ENCODE data around the gene CFLAR.
A peak's percentile ranks its signal among the peaks of the same experiment; 100 is the strongest.

Gene CFLAR

GRCh38 chr2:201073071-201073470 lies 42.9 kb upstream of the CFLAR start (continued):
- TF ChIP-seq CTCF (tag by site-specific recombination; IDR thresholded peaks at IDR 0.05): no peak

- peaks cover 13 to 14% of the 10 kb centered on the region in 2 experiments for H3K36me3 ChIP-seq (ENCODE audit: control insufficient read depth in 2 of 2, insufficient read depth in 1 of 2, low read length in 2 of 2)
- POLR2A ChIA-PET: no interaction called here
These were observed 41.0 kb upstream of the CFLAR start for GRCh38 chr2:201074996-201075395.

GRCh38 chr2:201084863-201085262 lies 31.1 kb upstream of the CFLAR start:
- Histone ChIP-seq H3K27ac (ENCODE audit: extremely low read depth, low read depth, low read length) (no peak overlapping the region), H3K9me3 (ENCODE audit: control insufficient read depth, insufficient read depth, low read depth, low read length) (no peaks in the 10 kb centered on the region), H3K4me3 (ENCODE audit: low read depth, low read length) (no peak overlapping the region), H3K4me1 (ENCODE audit: control insufficient read depth, insufficient read depth, low read length) (no peaks in the 10 kb centered on the region), H3K36me3 (ENCODE audit: control insufficient read depth in 2 of 2, insufficient read depth in 1 of 2, low read length in 2 of 2) (peaks cover 66 to 74% of the 10 kb centered on the region in 2 experiments)
- CTCF ChIA-PET: interaction anchor here (1.0 kb wide), 1 partner anchor 64 kb away, joined by 3 read pairs; no protein-coding TSS in a partner anchor
- TF ChIP-seq REST (tag by site-specific recombination; IDR thresholded peaks at IDR 0.05): no peak
- no peak for TF ChIP-seq ZNF664 (tag by site-specific recombination; IDR thresholded peaks at IDR 0.05)
- TF ChIP-seq ZNF677 (tag by site-specific recombination; IDR thresholded peaks at IDR 0.05): no peak
- no peak for TF ChIP-seq ZNF624 (tag by site-specific recombination; IDR thresholded peaks at IDR 0.05)
- POLR2A ChIA-PET: interaction anchor here (0.5 kb wide), 1 partner anchor 197 kb away, joined by 8 read pairs; no protein-coding TSS in a partner anchor

More at GRCh38 chr2:201074996-201075395, 41.0 kb upstream of the CFLAR start:
- Histone ChIP-seq H3K4me1 (ENCODE audit: control insufficient read depth, insufficient read depth, low read length) (no peaks in the 10 kb centered on the region), H3K27ac (ENCODE audit: extremely low read depth, low read depth, low read length) (no peak overlapping the region), H3K4me3 (ENCODE audit: low read depth, low read length) (no peak overlapping the region), H3K9me3 (ENCODE audit: control insufficient read depth, insufficient read depth, low read depth, low read length) (no peaks in the 10 kb centered on the region)
- TF ChIP-seq PRDM1 (tag by site-specific recombination; IDR thresholded peaks at IDR 0.05) (peak; percentile 90), ZNF521 (tag by site-specific recombination; IDR thresholded peaks at IDR 0.05) (no peak), ZNF629 (tag by site-specific recombination; IDR thresholded peaks at IDR 0.05) (no peak)
- CTCF ChIA-PET: interaction anchor here (0.7 kb wide), 1 partner anchor 146 kb away, joined by 4 read pairs; no protein-coding TSS in a partner anchor

- no peaks in the 10 kb centered on the region for H3K4me1 ChIP-seq (ENCODE audit: control insufficient read depth, insufficient read depth, low read length)
- H3K36me3 ChIP-seq (ENCODE audit: control insufficient read depth in 2 of 2, insufficient read depth in 1 of 2, low read length in 2 of 2): peaks cover 27 to 35% of the 10 kb centered on the region in 2 experiments
- CTCF ChIA-PET: interaction anchor here (0.7 to 1.2 kb wide), 5 partner anchors 9 to 185 kb away, joined by 3 to 4 read pairs (median 3); no protein-coding TSS in a partner anchor
- H3K4me3 ChIP-seq (ENCODE audit: low read depth, low read length): no peak overlapping the region
- H3K27ac ChIP-seq (ENCODE audit: extremely low read depth, low read depth, low read length): no peak overlapping the region
- H3K9me3 ChIP-seq (ENCODE audit: control insufficient read depth, insufficient read depth, low read depth, low read length): no peaks in the 10 kb centered on the region
- POLR2A ChIA-PET: no interaction called here
- TF ChIP-seq PBX3 (CRISPR knock-in tag; IDR thresholded peaks at IDR 0.05): no peak
- TF ChIP-seq ZNF530 (tag by site-specific recombination; IDR thresholded peaks at IDR 0.05; ENCODE audit: low read depth): no peak
- TF ChIP-seq ZNF624 (tag by site-specific recombination; IDR thresholded peaks at IDR 0.05): no peak
- no peak for TF ChIP-seq SALL2 (tag by site-specific recombination; IDR thresholded peaks at IDR 0.05; ENCODE audit: borderline replicate concordance)
- no peak for TF ChIP-seq ZXDB (tag by site-specific recombination; IDR thresholded peaks at IDR 0.05)
- no peak for TF ChIP-seq ZBTB11 (tag by site-specific recombination; conservative IDR thresholded peaks at IDR 0.05; ENCODE audit: low read depth)
- no peak for TF ChIP-seq ZNF549 (tag by site-specific recombination; IDR thresholded peaks at IDR 0.05)
- no peak for TF ChIP-seq ZNF223 (tag by site-specific recombination; IDR thresholded peaks at IDR 0.05)
- TF ChIP-seq ZNF76 (tag by site-specific recombination; IDR thresholded peaks at IDR 0.05; ENCODE audit: borderline replicate concordance, low read depth): no peak
- no peak for TF ChIP-seq ZBTB1 (tag by site-specific recombination; IDR thresholded peaks at IDR 0.05)
- no peak for TF ChIP-seq GFI1B (tag by site-specific recombination; IDR thresholded peaks at IDR 0.05)
- no peak for TF ChIP-seq ZSCAN30 (tag by site-specific recombination; IDR thresholded peaks at IDR 0.05)
These were observed 25.4 kb upstream of the CFLAR start for GRCh38 chr2:201090574-201090973.

Data from HEK293 (cell line).